GM23248 (cell line): ENCODE measurements around the gene DMBX1. TPM values are rescaled to one million over a fixed set of nuclear protein-coding genes. Genes with fewer than 3 reads are reported as not detected.

Source experiments
- DNase-seq: peaks from one replicate; pipeline ENCODE4 v3.0.0-alpha.2; 2015
- H2AFZ ChIP-seq: fragments of 200-600 bp; sonication (generic); 2 replicates; pipeline ENCODE4 v1.6.1; 2016; ENCODE audit warnings: antibody characterized with exemption
- H3F3A ChIP-seq: fragments of 200-600 bp; sonication (generic); 2 replicates; pipeline ENCODE4 v1.6.1; 2016; ENCODE audit warnings: mild to moderate bottlenecking, antibody characterized with exemption, mixed run types; ENCODE audit not compliant: insufficient read depth
- H3K27ac ChIP-seq: fragments of 200-600 bp; sonication (generic); 2 replicates; pipeline ENCODE4 v1.5.1; 2016; ENCODE audit warnings: mild to moderate bottlenecking
- H3K27me3 ChIP-seq: fragments of 200-600 bp; sonication (generic); replicated peaks from 2 replicates; pipeline ENCODE4 v1.6.1; 2016; ENCODE audit warnings: mild to moderate bottlenecking; ENCODE audit not compliant: insufficient read depth
- H3K36me3 ChIP-seq: fragments of 200-600 bp; sonication (generic); 2 replicates; pipeline ENCODE4 v1.6.1; 2016; ENCODE audit warnings: low read depth, mild to moderate bottlenecking
- H3K4me1 ChIP-seq: fragments of 200-600 bp; sonication (generic); 2 replicates; pipeline ENCODE4 v1.6.1; 2016; ENCODE audit warnings: mild to moderate bottlenecking; ENCODE audit not compliant: insufficient read depth
- H3K4me2 ChIP-seq: fragments of 200-600 bp; sonication (generic); one replicate; pipeline ENCODE4 v1.6.1; 2016; ENCODE audit warnings: mild to moderate bottlenecking; ENCODE audit not compliant: unreplicated experiment
- H3K4me3 ChIP-seq: fragments of 200-600 bp; sonication (generic); 2 replicates; pipeline ENCODE4 v1.5.1; 2016; ENCODE audit warnings: mild to moderate bottlenecking
- H3K79me2 ChIP-seq: fragments of 200-600 bp; sonication (generic); 2 replicates; pipeline ENCODE4 v1.6.1; 2016; ENCODE audit warnings: mild to moderate bottlenecking; ENCODE audit not compliant: insufficient read depth
- H3K9ac ChIP-seq: fragments of 200-600 bp; sonication (generic); 2 replicates; pipeline ENCODE4 v1.6.1; 2016; ENCODE audit warnings: mild to moderate bottlenecking
- H3K9me2 ChIP-seq: fragments of 200-600 bp; sonication (generic); 2 replicates; pipeline ENCODE4 v1.6.1; 2016; ENCODE audit warnings: mixed run types, mild to moderate bottlenecking, moderate library complexity; ENCODE audit not compliant: insufficient read depth
- H3K9me3 ChIP-seq: fragments of 200-600 bp; sonication (generic); one replicate; pipeline ENCODE4 v1.6.1; 2017; ENCODE audit warnings: low read depth
- H4K20me1 ChIP-seq: fragments of 200-600 bp; sonication (generic); 2 replicates; pipeline ENCODE4 v1.6.0; 2016; ENCODE audit not compliant: insufficient read depth
- EZH2 ChIP-seq: fragments of 200-600 bp; sonication (generic); IDR thresholded peaks from 2 replicates; pipeline ENCODE4 v1.6.1; 2018; ENCODE audit warnings: antibody characterized with exemption, mild to moderate bottlenecking; ENCODE audit not compliant: insufficient read depth, poor library complexity, severe bottlenecking
- EZH2phosphoT487 ChIP-seq: fragments of 200-600 bp; sonication (generic); IDR thresholded peaks from 2 replicates; pipeline ENCODE4 v1.6.1; 2018; ENCODE audit warnings: antibody characterized with exemption, moderate library complexity, mild to moderate bottlenecking, low read depth; ENCODE audit not compliant: insufficient read depth
- WGBS, 2 experiments: methylation state at CpG; one replicate each; pipeline ENCODE4 v1.1.6; 2015 to 2017; ENCODE audit warnings: low lambda C conversion rate in 2 of 2, low coverage in 1 of 2; ENCODE audit errors: missing lambda C conversion rate in 2 of 2; 5-methylcytosine and 5-hydroxymethylcytosine counted together
- in situ Hi-C: fragments of 300-500 bp; cut with MboI; formaldehyde crosslinking; loops from 2 replicates; pipeline ENCODE4 v1.15.0; 2020
- polyA plus RNA-seq: library from polyadenylated mRNA; unstranded; fragments of >200 nt; fragmentation: Nextera tagmentation; extraction: Ambion mirVana; gene quantifications from 2 replicates; pipeline ENCODE4 v1.2.1, GENCODE V29; 2016
- total RNA-seq: library from RNA; depleted of rRNA; stranded (reverse); fragments of >200 nt; shearing (Covaris generic); gene quantifications from 2 replicates; pipeline ENCODE4 v1.2.3, GENCODE V29; 2014

The DMBX1 gene
- total and polyA plus RNA-seq, 2 experiments from 2014 or later: not detected

- H3K27ac ChIP-seq: no peak overlapping the region
- DNase-seq: no peak
- H3K9ac ChIP-seq: no peak overlapping the region
- H3F3A ChIP-seq: no peaks in the 10 kb centered on the region
- no peaks in the 10 kb centered on the region for H3K9me2 ChIP-seq
- no peaks in the 10 kb centered on the region for H3K9me3 ChIP-seq
- H4K20me1 ChIP-seq: no peaks in the 10 kb centered on the region
- in situ Hi-C loops: no loop called here
- peaks cover 68% of the 10 kb centered on the region for H3K27me3 ChIP-seq
- H3K79me2 ChIP-seq: no peaks in the 10 kb centered on the region
- no peak for TF ChIP-seq EZH2
- no peak for TF ChIP-seq EZH2phosphoT487
- WGBS, 2 experiments: 83 to 86% methylated on average over 18 to 19 of the region's 19 CpGs
- no peak overlapping the region for H3K4me3 ChIP-seq
- H3K4me1 ChIP-seq: no peaks in the 10 kb centered on the region; the same call in 1 of the 2 replicates
- H3K36me3 ChIP-seq: no peaks in the 10 kb centered on the region
- H3K4me2 ChIP-seq: no peak overlapping the region
- H2AFZ ChIP-seq: no peak overlapping the region
These were observed 3.8 kb downstream of the DMBX1 start for GRCh38 chr1:46493316-46494032.

GRCh38 chr1:46494910-46495309 lies 5.3 kb downstream of the DMBX1 start:
- Histone ChIP-seq H3K27ac (no peak overlapping the region), H3K9me2 (no peaks in the 10 kb centered on the region), H2AFZ (no peak overlapping the region), H4K20me1 (no peaks in the 10 kb centered on the region), H3K36me3 (no peaks in the 10 kb centered on the region), H3F3A (no peaks in the 10 kb centered on the region), H3K79me2 (no peaks in the 10 kb centered on the region), H3K9ac (no peak overlapping the region), H3K9me3 (no peaks in the 10 kb centered on the region), H3K4me3 (no peak overlapping the region), H3K4me1 (no peaks in the 10 kb centered on the region; the same call in 1 of the 2 replicates), H3K4me2 (no peak overlapping the region), H3K27me3 (peaks cover 54% of the 10 kb centered on the region)
- TF ChIP-seq EZH2 (no peak), EZH2phosphoT487 (no peak)
- DNase-seq: no peak
- in situ Hi-C loops: no loop called here
- WGBS, 2 experiments: 89 to 100% methylated on average over 1 of the region's 1 CpG

GRCh38 chr1:46495778-46496177 lies 6.1 kb downstream of the DMBX1 start:
- Histone ChIP-seq H3K27me3 (peaks cover 45% of the 10 kb centered on the region), H3K4me2 (no peak overlapping the region), H3K9ac (no peak overlapping the region), H3K79me2 (no peaks in the 10 kb centered on the region), H2AFZ (no peak overlapping the region), H3K36me3 (no peaks in the 10 kb centered on the region), H3K4me1 (no peaks in the 10 kb centered on the region), H3K9me3 (no peaks in the 10 kb centered on the region), H3K9me2 (no peaks in the 10 kb centered on the region), H3K4me3 (no peak overlapping the region), H4K20me1 (no peaks in the 10 kb centered on the region), H3F3A (no peaks in the 10 kb centered on the region), H3K27ac (no peak overlapping the region)
- TF ChIP-seq EZH2 (no peak), EZH2phosphoT487 (no peak)
- 87% methylated on average over 2 of the region's 2 CpGs for WGBS, 2 experiments
- in situ Hi-C loops: no loop called here
- no peak for DNase-seq

- Histone ChIP-seq H3K9ac (no peak overlapping the region), H3K4me1 (no peaks in the 10 kb centered on the region), H3K4me2 (no peak overlapping the region), H2AFZ (no peak overlapping the region), H3K27ac (no peak overlapping the region), H3K27me3 (peaks cover 41% of the 10 kb centered on the region), H3K9me2 (no peaks in the 10 kb centered on the region), H3K36me3 (no peaks in the 10 kb centered on the region), H3K4me3 (no peak overlapping the region), H3K79me2 (no peaks in the 10 kb centered on the region), H3K9me3 (no peaks in the 10 kb centered on the region), H4K20me1 (no peaks in the 10 kb centered on the region), H3F3A (no peaks in the 10 kb centered on the region)
- in situ Hi-C loops: no loop called here
- DNase-seq: no peak
- no peak for TF ChIP-seq EZH2phosphoT487
- no peak for TF ChIP-seq EZH2
- 57 to 62% methylated on average over 6 of the region's 6 CpGs for WGBS, 2 experiments
These were observed 6.9 kb downstream of the DMBX1 start for GRCh38 chr1:46496505-46496904.

- Histone ChIP-seq H3K4me1 (no peaks in the 10 kb centered on the region), H3K27me3 (peaks cover 41% of the 10 kb centered on the region), H3K4me2 (no peak overlapping the region), H3K9me3 (no peaks in the 10 kb centered on the region), H3K4me3 (no peak overlapping the region), H3F3A (no peaks in the 10 kb centered on the region), H3K27ac (no peak overlapping the region), H3K9me2 (no peaks in the 10 kb centered on the region), H3K9ac (no peak overlapping the region), H3K79me2 (no peaks in the 10 kb centered on the region), H4K20me1 (no peaks in the 10 kb centered on the region), H2AFZ (no peak overlapping the region), H3K36me3 (no peaks in the 10 kb centered on the region)
- in situ Hi-C loops: no loop called here
- no peak for DNase-seq
- TF ChIP-seq EZH2: no peak
- TF ChIP-seq EZH2phosphoT487: no peak
- 74 to 80% methylated on average over 3 of the region's 3 CpGs for WGBS, 2 experiments
These were observed 7.4 kb downstream of the DMBX1 start for GRCh38 chr1:46497020-46497419.
